ENCODE results near the gene AMFR.

Gene AMFR

DNA sequence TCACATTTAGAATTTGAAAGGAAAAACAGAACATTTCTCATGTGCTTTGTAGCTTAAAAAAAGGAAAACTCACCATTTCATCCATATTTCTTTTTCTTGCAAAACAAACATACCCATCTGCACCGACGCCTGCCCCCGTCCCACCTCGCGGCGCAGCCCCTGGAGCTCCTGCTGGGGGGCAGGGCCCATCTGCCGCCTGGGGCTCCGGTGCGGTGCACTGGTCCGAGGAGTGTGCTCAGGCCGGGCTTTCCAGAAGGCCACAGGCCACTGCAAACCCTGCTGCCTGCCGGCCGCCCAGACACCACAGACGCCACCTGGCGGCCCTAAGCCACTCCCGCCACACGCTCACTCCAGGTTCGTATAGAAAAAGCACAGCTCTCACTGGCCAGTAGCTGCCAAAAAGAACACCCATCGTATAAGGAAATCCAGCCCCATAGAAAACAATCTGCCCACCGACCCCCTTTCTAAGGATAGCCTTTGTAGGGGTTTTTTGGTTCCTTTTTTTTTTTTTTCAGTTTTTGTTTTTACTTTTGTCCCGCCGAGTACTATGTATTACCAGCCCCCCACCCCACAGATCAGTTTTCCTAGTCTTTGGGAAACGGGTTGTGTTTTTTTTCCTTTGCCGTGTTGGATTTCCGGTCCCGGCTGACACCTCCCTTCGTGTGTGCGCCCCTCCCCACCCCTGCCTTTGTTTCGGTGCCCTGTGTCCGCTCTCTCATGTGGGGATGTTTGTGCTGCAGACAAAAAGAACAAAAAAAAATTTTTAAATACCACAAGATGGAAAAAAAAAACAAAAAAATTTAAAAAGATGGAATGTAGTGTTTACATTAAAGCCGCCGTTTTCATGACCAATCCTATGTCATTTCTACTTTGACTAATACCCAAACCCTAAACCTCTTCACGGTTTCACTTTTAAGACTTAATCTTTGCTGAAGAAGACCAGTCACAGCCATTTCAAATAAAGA is 68.8 kb downstream of the AMFR start (continued):
- TF ChIP-seq ZNF670 (tag by site-specific recombination; IDR thresholded peaks at IDR 0.05; ENCODE audit: low read depth) (no peak), ZNF555 (tag by site-specific recombination; conservative IDR thresholded peaks at IDR 0.05) (no peak), ZFP3 (tag by site-specific recombination; IDR thresholded peaks at IDR 0.05; ENCODE audit: low read depth) (no peak), SETDB1 (IDR thresholded peaks at IDR 0.05; ENCODE audit: insufficient read length, low read length) (no peak), ZNF391 (tag by site-specific recombination; IDR thresholded peaks at IDR 0.05; ENCODE audit: borderline replicate concordance, low read depth) (no peak), SP7 (tag by site-specific recombination; IDR thresholded peaks at IDR 0.05) (peak; percentile 42; the same call in 1 of the 2 replicates), ZNF707 (tag by site-specific recombination; IDR thresholded peaks at IDR 0.05) (no peak), TRIM28 (IDR thresholded peaks at IDR 0.05; ENCODE audit: borderline replicate concordance, low read length) (no peak), ZNF302 (tag by site-specific recombination; IDR thresholded peaks at IDR 0.05; ENCODE audit: low read depth) (no peak), ZBTB8A (tag by site-specific recombination; IDR thresholded peaks at IDR 0.05) (no peak; the same call in 1 of the 2 replicates), ZNF777 (tag by site-specific recombination; IDR thresholded peaks at IDR 0.05; ENCODE audit: borderline replicate concordance) (no peak), HOXA7 (CRISPR knock-in tag; IDR thresholded peaks at IDR 0.05; ENCODE audit: borderline replicate concordance) (no peak), ZNF747 (tag by site-specific recombination; IDR thresholded peaks at IDR 0.05) (no peak), ZNF354C (tag by site-specific recombination; IDR thresholded peaks at IDR 0.05; ENCODE audit: borderline replicate concordance, low read depth) (no peak), PRDM1 (tag by site-specific recombination; IDR thresholded peaks at IDR 0.05) (peak; percentile 50; the same call in 1 of the 2 replicates), ZNF266 (tag by site-specific recombination; IDR thresholded peaks at IDR 0.05; ENCODE audit: low read depth) (no peak), SCRT1 (tag by site-specific recombination; IDR thresholded peaks at IDR 0.05; ENCODE audit: borderline replicate concordance) (no peak), ZNF561 (tag by site-specific recombination; IDR thresholded peaks at IDR 0.05; ENCODE audit: borderline replicate concordance) (no peak), ZNF792 (tag by site-specific recombination; IDR thresholded peaks at IDR 0.05) (no peak), ZIC2 (tag by site-specific recombination; IDR thresholded peaks at IDR 0.05) (no peak)
- TF ChIP-seq, protein P1, sequence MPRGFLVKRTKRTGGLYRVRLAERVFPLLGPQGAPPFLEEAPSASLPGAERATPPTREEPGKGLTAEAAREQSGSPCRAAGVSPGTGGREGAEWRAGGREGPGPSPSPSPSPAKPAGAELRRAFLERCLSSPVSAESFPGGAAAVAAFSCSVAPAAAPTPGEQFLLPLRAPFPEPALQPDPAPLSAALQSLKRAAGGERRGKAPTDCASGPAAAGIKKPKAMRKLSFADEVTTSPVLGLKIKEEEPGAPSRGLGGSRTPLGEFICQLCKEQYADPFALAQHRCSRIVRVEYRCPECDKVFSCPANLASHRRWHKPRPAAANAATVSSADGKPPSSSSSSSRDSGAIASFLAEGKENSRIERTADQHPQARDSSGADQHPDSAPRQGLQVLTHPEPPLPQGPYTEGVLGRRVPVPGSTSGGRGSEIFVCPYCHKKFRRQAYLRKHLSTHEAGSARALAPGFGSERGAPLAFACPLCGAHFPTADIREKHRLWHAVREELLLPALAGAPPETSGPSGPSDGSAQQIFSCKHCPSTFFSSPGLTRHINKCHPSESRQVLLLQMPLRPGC (tag by site-specific recombination; IDR thresholded peaks at IDR 0.05) = no peak
- TF ChIP-seq, protein P2, sequence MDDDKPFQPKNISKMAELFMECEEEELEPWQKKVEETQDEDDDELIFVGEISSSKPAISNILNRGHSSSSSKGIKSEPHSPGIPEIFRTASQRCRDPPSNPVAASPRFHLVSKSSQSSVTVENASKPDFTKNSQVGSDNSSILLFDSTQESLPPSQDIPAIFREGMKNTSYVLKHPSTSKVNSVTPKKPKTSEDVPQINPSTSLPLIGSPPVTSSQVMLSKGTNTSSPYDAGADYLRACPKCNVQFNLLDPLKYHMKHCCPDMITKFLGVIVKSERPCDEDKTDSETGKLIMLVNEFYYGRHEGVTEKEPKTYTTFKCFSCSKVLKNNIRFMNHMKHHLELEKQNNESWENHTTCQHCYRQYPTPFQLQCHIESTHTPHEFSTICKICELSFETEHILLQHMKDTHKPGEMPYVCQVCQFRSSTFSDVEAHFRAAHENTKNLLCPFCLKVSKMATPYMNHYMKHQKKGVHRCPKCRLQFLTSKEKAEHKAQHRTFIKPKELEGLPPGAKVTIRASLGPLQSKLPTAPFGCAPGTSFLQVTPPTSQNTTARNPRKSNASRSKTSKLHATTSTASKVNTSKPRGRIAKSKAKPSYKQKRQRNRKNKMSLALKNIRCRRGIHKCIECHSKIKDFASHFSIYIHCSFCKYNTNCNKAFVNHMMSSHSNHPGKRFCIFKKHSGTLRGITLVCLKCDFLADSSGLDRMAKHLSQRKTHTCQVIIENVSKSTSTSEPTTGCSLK (tag by site-specific recombination; IDR thresholded peaks at IDR 0.05) = no peak
- TF ChIP-seq, protein P3, sequence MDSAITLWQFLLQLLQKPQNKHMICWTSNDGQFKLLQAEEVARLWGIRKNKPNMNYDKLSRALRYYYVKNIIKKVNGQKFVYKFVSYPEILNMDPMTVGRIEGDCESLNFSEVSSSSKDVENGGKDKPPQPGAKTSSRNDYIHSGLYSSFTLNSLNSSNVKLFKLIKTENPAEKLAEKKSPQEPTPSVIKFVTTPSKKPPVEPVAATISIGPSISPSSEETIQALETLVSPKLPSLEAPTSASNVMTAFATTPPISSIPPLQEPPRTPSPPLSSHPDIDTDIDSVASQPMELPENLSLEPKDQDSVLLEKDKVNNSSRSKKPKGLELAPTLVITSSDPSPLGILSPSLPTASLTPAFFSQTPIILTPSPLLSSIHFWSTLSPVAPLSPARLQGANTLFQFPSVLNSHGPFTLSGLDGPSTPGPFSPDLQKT (IDR thresholded peaks at IDR 0.05; ENCODE audit: borderline replicate concordance, low read depth, low read length) = no peak
- TF ChIP-seq, protein P4, sequence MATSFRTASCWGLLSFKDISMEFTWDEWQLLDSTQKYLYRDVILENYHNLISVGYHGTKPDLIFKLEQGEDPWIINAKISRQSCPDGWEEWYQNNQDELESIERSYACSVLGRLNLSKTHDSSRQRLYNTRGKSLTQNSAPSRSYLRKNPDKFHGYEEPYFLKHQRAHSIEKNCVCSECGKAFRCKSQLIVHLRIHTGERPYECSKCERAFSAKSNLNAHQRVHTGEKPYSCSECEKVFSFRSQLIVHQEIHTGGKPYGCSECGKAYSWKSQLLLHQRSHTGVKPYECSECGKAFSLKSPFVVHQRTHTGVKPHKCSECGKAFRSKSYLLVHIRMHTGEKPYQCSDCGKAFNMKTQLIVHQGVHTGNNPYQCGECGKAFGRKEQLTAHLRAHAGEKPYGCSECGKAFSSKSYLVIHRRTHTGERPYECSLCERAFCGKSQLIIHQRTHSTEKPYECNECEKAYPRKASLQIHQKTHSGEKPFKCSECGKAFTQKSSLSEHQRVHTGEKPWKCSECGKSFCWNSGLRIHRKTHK (tag by site-specific recombination; IDR thresholded peaks at IDR 0.05) = no peak
- TF ChIP-seq, protein P5, sequence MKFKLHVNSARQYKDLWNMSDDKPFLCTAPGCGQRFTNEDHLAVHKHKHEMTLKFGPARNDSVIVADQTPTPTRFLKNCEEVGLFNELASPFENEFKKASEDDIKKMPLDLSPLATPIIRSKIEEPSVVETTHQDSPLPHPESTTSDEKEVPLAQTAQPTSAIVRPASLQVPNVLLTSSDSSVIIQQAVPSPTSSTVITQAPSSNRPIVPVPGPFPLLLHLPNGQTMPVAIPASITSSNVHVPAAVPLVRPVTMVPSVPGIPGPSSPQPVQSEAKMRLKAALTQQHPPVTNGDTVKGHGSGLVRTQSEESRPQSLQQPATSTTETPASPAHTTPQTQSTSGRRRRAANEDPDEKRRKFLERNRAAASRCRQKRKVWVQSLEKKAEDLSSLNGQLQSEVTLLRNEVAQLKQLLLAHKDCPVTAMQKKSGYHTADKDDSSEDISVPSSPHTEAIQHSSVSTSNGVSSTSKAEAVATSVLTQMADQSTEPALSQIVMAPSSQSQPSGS (tag by site-specific recombination; IDR thresholded peaks at IDR 0.05; ENCODE audit: low read depth) = no peak
- TF ChIP-seq, protein P6, sequence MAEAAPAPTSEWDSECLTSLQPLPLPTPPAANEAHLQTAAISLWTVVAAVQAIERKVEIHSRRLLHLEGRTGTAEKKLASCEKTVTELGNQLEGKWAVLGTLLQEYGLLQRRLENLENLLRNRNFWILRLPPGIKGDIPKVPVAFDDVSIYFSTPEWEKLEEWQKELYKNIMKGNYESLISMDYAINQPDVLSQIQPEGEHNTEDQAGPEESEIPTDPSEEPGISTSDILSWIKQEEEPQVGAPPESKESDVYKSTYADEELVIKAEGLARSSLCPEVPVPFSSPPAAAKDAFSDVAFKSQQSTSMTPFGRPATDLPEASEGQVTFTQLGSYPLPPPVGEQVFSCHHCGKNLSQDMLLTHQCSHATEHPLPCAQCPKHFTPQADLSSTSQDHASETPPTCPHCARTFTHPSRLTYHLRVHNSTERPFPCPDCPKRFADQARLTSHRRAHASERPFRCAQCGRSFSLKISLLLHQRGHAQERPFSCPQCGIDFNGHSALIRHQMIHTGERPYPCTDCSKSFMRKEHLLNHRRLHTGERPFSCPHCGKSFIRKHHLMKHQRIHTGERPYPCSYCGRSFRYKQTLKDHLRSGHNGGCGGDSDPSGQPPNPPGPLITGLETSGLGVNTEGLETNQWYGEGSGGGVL (tag by site-specific recombination; IDR thresholded peaks at IDR 0.05) = no peak
- TF ChIP-seq, protein P7, sequence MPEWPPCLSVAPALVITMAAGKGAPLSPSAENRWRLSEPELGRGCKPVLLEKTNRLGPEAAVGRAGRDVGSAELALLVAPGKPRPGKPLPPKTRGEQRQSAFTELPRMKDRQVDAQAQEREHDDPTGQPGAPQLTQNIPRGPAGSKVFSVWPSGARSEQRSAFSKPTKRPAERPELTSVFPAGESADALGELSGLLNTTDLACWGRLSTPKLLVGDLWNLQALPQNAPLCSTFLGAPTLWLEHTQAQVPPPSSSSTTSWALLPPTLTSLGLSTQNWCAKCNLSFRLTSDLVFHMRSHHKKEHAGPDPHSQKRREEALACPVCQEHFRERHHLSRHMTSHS (tag by site-specific recombination; IDR thresholded peaks at IDR 0.05) = no peak
